Upper lobe of right lung (tissue), 1 donor: ENCODE data around the gene TRAM2. TPM values are rescaled to one million over a fixed set of nuclear protein-coding genes. Genes with fewer than 3 reads are reported as not detected.

Source experiments
- ATAC-seq: fragments of 200-7000 bp; cut with Tn5 transposase; one replicate; pipeline ENCODE4 v1.9.1; 2020; ENCODE audit warnings: mild to moderate bottlenecking, moderate library complexity
- DNase-seq: peaks from one replicate; pipeline ENCODE4 v3.0.0-alpha.2; 2020
- H3K27ac ChIP-seq: fragments of 200-600 bp; one replicate; pipeline ENCODE4 v1.8.0; 2022
- H3K27me3 ChIP-seq: fragments of 200-600 bp; one replicate; pipeline ENCODE4 v1.8.0; 2022; ENCODE audit warnings: mild to moderate bottlenecking
- H3K36me3 ChIP-seq: fragments of 200-600 bp; one replicate; pipeline ENCODE4 v1.8.0; 2022
- H3K4me1 ChIP-seq: fragments of 200-600 bp; one replicate; pipeline ENCODE4 v1.8.0; 2022
- H3K4me3 ChIP-seq: fragments of 200-600 bp; one replicate; pipeline ENCODE4 v1.8.0; 2022; ENCODE audit warnings: mild to moderate bottlenecking
- H3K9me3 ChIP-seq: fragments of 200-600 bp; one replicate; pipeline ENCODE4 v1.8.0; 2022
- intact Hi-C: fragments of 100-400 bp; cut with DNase I; formaldehyde crosslinking; loops from one replicate; pipeline ENCODE4 v1.11.0; 2022
- total RNA-seq: library from RNA; stranded (reverse); fragmentation: NEBNext Ultra II Directional; extraction: Animal tissue kit (Norgen Biotek cat#: 25700); gene quantifications from one replicate; pipeline ENCODE4 v1.2.1, GENCODE V29; 2021
- TF ChIP-seq, protein P1 (sequence below): fragments of 200-600 bp; IDR thresholded peaks from one replicate; pipeline ENCODE4 v1.8.0; 2022; ENCODE audit warnings: antibody characterized with exemption
- donor health status: DM: no; HTN: yes; CAD: no; lungs with severe emphysema.

TRAM2 gene
- total RNA-seq, 1 donor from 2014 or later: 24.2 TPM

DNA sequence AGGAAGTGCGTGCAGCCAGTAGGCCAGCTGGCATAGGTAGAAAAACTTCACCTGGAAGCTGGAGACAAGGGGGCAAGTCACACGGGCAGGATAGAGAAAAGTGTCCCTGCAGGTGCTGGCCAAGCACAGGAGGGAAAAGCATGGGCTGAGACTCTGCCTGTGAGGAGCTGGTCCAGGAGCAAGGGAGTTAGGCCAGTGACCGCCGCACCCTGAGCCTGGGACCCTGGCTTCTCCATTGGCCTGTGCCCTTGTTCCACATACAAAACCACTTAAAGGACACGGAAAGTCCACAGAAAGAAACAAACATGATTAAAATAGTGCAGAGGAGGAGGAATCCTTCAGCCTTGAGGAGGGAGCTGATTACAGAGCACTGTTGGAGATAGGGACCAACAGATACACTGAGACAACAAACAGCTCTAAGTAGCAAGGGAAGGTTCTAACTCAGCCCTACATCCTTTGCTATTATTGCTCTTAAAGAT is 68.6 kb downstream of the TRAM2 start:
- peaks cover 41% of the 10 kb centered on the region for H3K4me1 ChIP-seq
- intact Hi-C loops: no loop called here

DNA sequence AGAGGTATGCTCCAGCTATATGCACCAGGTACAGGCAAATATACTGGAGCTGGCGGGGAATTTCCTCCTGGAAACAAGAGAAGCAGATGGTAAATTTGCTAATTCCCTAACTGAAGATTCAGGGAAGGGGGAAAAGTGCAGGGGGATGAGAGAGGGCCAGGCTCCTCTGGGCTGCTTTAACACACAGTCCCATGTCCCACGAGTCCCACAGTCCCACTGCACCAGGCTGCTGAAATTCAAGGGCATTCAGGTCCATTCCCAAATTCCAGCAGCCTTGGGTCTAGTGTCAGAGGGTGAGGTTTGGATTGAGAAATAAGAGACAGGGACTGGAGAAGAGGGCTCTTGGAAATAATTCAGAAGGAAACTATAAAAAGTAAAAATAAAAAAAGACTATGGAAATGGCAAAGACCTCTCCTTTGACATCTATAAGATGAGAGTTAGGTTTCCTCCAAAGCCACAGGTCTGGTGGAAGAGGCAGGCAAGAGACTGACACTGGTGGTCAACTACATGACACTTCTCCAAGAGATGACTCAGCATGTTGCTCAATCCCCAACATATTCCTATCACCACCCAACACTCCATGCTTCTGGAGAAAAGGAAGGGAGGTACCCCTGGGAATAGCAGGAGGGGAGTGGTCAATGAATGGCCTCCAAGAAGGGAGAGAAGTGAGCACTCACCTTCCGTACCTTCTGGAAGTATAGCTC is 69.2 kb downstream of the TRAM2 start:
- intact Hi-C loops: no loop called here
- H3K27ac ChIP-seq: no peak overlapping the region
- H3K4me1 ChIP-seq: peaks cover 37% of the 10 kb centered on the region
- no peak overlapping the region for H3K4me3 ChIP-seq
- no peak for ATAC-seq
- H3K36me3 ChIP-seq: peaks cover 38% of the 10 kb centered on the region
- H3K9me3 ChIP-seq: no peaks in the 10 kb centered on the region
- DNase-seq: no peak
- H3K27me3 ChIP-seq: no peaks in the 10 kb centered on the region
- TF ChIP-seq, protein P1, sequence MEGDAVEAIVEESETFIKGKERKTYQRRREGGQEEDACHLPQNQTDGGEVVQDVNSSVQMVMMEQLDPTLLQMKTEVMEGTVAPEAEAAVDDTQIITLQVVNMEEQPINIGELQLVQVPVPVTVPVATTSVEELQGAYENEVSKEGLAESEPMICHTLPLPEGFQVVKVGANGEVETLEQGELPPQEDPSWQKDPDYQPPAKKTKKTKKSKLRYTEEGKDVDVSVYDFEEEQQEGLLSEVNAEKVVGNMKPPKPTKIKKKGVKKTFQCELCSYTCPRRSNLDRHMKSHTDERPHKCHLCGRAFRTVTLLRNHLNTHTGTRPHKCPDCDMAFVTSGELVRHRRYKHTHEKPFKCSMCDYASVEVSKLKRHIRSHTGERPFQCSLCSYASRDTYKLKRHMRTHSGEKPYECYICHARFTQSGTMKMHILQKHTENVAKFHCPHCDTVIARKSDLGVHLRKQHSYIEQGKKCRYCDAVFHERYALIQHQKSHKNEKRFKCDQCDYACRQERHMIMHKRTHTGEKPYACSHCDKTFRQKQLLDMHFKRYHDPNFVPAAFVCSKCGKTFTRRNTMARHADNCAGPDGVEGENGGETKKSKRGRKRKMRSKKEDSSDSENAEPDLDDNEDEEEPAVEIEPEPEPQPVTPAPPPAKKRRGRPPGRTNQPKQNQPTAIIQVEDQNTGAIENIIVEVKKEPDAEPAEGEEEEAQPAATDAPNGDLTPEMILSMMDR: no peak

More for the DNA sequence above, 68.6 kb downstream of the TRAM2 start:
- Histone ChIP-seq H3K9me3 (no peaks in the 10 kb centered on the region), H3K36me3 (peaks cover 38% of the 10 kb centered on the region), H3K27ac (no peak overlapping the region), H3K27me3 (no peaks in the 10 kb centered on the region), H3K4me3 (no peak overlapping the region)
- no peak for ATAC-seq
- TF ChIP-seq, protein P1: no peak
- no peak for DNase-seq

DNA sequence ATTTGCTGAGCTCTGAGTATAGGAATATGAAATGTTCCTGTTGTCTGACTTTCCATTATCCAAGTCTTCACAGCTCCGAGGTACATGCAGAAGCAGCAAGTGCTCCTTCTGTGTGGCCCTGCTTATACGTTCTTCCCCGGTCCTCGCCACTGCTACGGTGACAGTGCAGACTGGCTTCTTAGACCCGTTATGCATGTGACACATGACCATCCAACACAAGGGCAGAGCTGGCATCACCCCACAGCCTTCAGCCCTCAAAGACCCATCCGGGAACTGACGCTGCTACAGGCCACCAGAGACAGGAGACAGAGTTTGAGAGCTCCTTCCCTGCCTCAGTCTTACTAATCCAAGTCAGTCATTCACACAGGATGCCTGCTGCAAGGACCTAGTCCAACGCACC is 70.4 kb downstream of the TRAM2 start:
- intact Hi-C loops: no loop called here
- no peak for ATAC-seq

DNA sequence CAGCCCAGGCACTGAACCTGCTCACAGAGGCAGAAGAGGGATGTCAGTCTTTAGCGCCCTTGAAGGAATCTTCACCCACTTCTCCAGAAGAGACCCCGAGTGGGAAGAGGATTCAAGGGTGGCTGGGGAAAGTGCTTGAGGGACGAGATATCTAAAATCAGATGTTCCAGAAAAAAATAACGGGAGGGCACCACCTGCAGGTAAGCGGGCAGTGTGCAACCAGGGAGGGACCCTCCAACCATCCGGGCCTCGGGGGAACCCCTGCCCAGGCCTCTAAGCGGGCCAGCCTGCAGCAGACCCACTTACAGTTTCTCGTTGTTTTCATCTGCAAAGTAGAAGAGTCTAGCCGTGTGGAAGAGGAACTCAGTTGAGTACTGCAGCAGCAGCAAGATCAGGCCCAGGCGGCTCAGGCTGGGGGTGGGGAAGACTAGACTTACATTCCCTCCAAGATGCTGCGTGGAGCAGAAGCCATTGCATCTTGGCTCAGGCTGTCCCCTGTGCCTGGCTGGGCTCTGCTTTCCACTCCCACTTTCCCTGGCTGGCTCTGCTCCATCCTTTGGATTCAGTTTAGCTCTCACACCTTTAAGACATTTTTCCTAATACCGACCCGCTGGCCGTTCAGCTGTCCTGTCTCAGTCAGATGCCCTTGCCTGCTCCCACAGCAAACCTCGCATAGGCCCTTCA is 71.0 kb downstream of the TRAM2 start:
- H3K4me3 ChIP-seq: no peak overlapping the region
- H3K4me1 ChIP-seq: peaks cover 20% of the 10 kb centered on the region
- peak overlapping the region; percentile 77 for H3K27ac ChIP-seq
- DNase-seq (no peak), ATAC-seq (no peak)
- no peaks in the 10 kb centered on the region for H3K27me3 ChIP-seq
- peaks cover 50% of the 10 kb centered on the region for H3K36me3 ChIP-seq
- no peaks in the 10 kb centered on the region for H3K9me3 ChIP-seq
- intact Hi-C loops: no loop called here
- TF ChIP-seq, protein P1: no peak

More for the DNA sequence above, 70.4 kb downstream of the TRAM2 start:
- peaks cover 46% of the 10 kb centered on the region for H3K36me3 ChIP-seq
- H3K27ac ChIP-seq: no peak overlapping the region
- H3K4me1 ChIP-seq: peaks cover 25% of the 10 kb centered on the region
- TF ChIP-seq, protein P1: no peak
- DNase-seq: no peak
- no peaks in the 10 kb centered on the region for H3K27me3 ChIP-seq
- H3K9me3 ChIP-seq: no peaks in the 10 kb centered on the region
- no peak overlapping the region for H3K4me3 ChIP-seq

DNA sequence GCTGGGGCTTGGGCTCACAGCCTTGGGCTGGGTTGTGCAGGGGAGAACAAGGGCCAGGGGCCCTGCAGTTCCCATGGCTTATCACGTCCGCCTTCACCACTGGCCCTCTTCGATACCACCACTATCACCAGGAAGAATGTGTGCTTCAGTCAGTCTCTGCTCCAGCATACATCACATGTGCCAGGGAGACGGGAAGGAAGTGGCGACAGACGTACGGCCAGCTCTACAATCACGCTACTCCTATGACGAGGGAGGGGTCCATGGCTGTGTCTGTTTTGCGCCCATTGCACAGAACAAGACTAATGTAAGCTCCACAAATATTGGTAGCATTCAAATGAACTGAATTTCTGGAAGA is 72.1 kb downstream of the TRAM2 start:
- Histone ChIP-seq H3K27ac (peak overlapping the region; percentile 77), H3K9me3 (no peaks in the 10 kb centered on the region), H3K27me3 (no peaks in the 10 kb centered on the region), H3K4me3 (no peak overlapping the region), H3K36me3 (peaks cover 46% of the 10 kb centered on the region), H3K4me1 (peaks cover 20% of the 10 kb centered on the region)
- DNase-seq (no peak), ATAC-seq (no peak)
- intact Hi-C loops: no loop called here
- TF ChIP-seq, protein P1: no peak
